ENCODE measurements around the gene PNMA6E.

GRCh38 chrX:153392642-153393321, 8.4 kb downstream of the PNMA6E start:
- TF ChIP-seq ZNF785 (tag by site-specific recombination; IDR thresholded peaks at IDR 0.05) (no peak), ZBTB7A (tag by site-specific recombination; IDR thresholded peaks at IDR 0.05; ENCODE audit: low read depth) (no peak), ZNF571 (tag by site-specific recombination; IDR thresholded peaks at IDR 0.05) (no peak)
- TF ChIP-seq, protein P1, sequence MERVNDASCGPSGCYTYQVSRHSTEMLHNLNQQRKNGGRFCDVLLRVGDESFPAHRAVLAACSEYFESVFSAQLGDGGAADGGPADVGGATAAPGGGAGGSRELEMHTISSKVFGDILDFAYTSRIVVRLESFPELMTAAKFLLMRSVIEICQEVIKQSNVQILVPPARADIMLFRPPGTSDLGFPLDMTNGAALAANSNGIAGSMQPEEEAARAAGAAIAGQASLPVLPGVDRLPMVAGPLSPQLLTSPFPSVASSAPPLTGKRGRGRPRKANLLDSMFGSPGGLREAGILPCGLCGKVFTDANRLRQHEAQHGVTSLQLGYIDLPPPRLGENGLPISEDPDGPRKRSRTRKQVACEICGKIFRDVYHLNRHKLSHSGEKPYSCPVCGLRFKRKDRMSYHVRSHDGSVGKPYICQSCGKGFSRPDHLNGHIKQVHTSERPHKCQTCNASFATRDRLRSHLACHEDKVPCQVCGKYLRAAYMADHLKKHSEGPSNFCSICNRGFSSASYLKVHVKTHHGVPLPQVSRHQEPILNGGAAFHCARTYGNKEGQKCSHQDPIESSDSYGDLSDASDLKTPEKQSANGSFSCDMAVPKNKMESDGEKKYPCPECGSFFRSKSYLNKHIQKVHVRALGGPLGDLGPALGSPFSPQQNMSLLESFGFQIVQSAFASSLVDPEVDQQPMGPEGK (tag by site-specific recombination; IDR thresholded peaks at IDR 0.05), result no peak
- TF ChIP-seq, protein P2, sequence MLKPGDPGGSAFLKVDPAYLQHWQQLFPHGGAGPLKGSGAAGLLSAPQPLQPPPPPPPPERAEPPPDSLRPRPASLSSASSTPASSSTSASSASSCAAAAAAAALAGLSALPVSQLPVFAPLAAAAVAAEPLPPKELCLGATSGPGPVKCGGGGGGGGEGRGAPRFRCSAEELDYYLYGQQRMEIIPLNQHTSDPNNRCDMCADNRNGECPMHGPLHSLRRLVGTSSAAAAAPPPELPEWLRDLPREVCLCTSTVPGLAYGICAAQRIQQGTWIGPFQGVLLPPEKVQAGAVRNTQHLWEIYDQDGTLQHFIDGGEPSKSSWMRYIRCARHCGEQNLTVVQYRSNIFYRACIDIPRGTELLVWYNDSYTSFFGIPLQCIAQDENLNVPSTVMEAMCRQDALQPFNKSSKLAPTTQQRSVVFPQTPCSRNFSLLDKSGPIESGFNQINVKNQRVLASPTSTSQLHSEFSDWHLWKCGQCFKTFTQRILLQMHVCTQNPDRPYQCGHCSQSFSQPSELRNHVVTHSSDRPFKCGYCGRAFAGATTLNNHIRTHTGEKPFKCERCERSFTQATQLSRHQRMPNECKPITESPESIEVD (tag by site-specific recombination; IDR thresholded peaks at IDR 0.05), result no peak
- TF ChIP-seq, protein P3, sequence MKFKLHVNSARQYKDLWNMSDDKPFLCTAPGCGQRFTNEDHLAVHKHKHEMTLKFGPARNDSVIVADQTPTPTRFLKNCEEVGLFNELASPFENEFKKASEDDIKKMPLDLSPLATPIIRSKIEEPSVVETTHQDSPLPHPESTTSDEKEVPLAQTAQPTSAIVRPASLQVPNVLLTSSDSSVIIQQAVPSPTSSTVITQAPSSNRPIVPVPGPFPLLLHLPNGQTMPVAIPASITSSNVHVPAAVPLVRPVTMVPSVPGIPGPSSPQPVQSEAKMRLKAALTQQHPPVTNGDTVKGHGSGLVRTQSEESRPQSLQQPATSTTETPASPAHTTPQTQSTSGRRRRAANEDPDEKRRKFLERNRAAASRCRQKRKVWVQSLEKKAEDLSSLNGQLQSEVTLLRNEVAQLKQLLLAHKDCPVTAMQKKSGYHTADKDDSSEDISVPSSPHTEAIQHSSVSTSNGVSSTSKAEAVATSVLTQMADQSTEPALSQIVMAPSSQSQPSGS (tag by site-specific recombination; IDR thresholded peaks at IDR 0.05; ENCODE audit: low read depth), result no peak

Measured in HEK293 (cell line).